H9 (cell line): ENCODE data around the gene SLC48A1. TPM values are rescaled to one million over a fixed set of nuclear protein-coding genes. Genes with fewer than 3 reads are reported as not detected.
A peak's percentile ranks its signal among the peaks of the same experiment; 100 is the strongest.

Source experiments
- DNase-seq: peaks from one replicate; pipeline ENCODE4 v3.0.0-alpha.2; 2017
- H2AFZ ChIP-seq: one replicate; pipeline ENCODE4 v1.6.1; 2013; ENCODE audit warnings: mild to moderate bottlenecking, low read length, control low read depth, moderate library complexity
- H2AK5ac ChIP-seq: 2 replicates; pipeline ENCODE4 v1.6.1; 2013; ENCODE audit warnings: low read length, control low read depth, mixed read lengths; ENCODE audit not compliant: insufficient read length
- H2BK120ac ChIP-seq: one replicate; pipeline ENCODE4 v1.6.1; 2013; ENCODE audit warnings: low read depth, mild to moderate bottlenecking, low read length, control low read depth, inconsistent platforms; ENCODE audit not compliant: poor library complexity, severe bottlenecking
- H2BK12ac ChIP-seq: 2 replicates; pipeline ENCODE4 v1.6.1; 2013; ENCODE audit warnings: low read length, control low read depth, mixed read lengths, low read depth; ENCODE audit not compliant: insufficient read length
- H2BK15ac ChIP-seq: 2 replicates; pipeline ENCODE4 v1.6.1; 2013; ENCODE audit warnings: low read depth, low read length, control low read depth
- H2BK20ac ChIP-seq: one replicate; pipeline ENCODE4 v1.6.1; 2013; ENCODE audit warnings: low read depth, mild to moderate bottlenecking, low read length, control low read depth, inconsistent platforms; ENCODE audit not compliant: poor library complexity, severe bottlenecking
- H2BK5ac ChIP-seq: 2 replicates; pipeline ENCODE4 v1.6.1; 2013; ENCODE audit warnings: low read length, control low read depth, mixed read lengths; ENCODE audit not compliant: insufficient read length
- H3K14ac ChIP-seq: 2 replicates; pipeline ENCODE4 v1.6.1; 2013; ENCODE audit warnings: low read length, control low read depth; ENCODE audit not compliant: insufficient read depth
- H3K18ac ChIP-seq: 2 replicates; pipeline ENCODE4 v1.6.1; 2013; ENCODE audit warnings: low read depth, mild to moderate bottlenecking, mixed read lengths, low read length, control low read depth; ENCODE audit not compliant: insufficient read length
- H3K23ac ChIP-seq: 2 replicates; pipeline ENCODE4 v1.6.1; 2013; ENCODE audit warnings: low read length, control low read depth, mixed read lengths, low read depth; ENCODE audit not compliant: insufficient read length
- H3K23me2 ChIP-seq: 2 replicates; pipeline ENCODE4 v1.6.1; 2013; ENCODE audit warnings: low read depth, mild to moderate bottlenecking, mixed read lengths, low read length, control low read depth; ENCODE audit not compliant: insufficient read length, poor library complexity, severe bottlenecking
- H3K27ac ChIP-seq: 2 replicates; pipeline ENCODE4 v1.5.1; 2013; ENCODE audit warnings: low read length, control low read depth, mixed read lengths, low read depth; ENCODE audit not compliant: insufficient read length
- H3K27me3 ChIP-seq: 2 replicates; pipeline ENCODE4 v1.6.1; 2013; ENCODE audit warnings: low read length, control low read depth, inconsistent platforms; ENCODE audit not compliant: insufficient read depth
- H3K4ac ChIP-seq: 2 replicates; pipeline ENCODE4 v1.6.1; 2013; ENCODE audit warnings: low read depth, mild to moderate bottlenecking, control low read depth, inconsistent platforms, low read length, moderate library complexity
- H3K4me1 ChIP-seq: 2 replicates; pipeline ENCODE4 v1.6.1; 2013; ENCODE audit warnings: low read length, control low read depth, inconsistent platforms; ENCODE audit not compliant: insufficient read depth
- H3K4me2 ChIP-seq: 2 replicates; pipeline ENCODE4 v1.6.1; 2013; ENCODE audit warnings: low read length, control low read depth, mixed read lengths; ENCODE audit not compliant: insufficient read length, insufficient read depth
- H3K56ac ChIP-seq: 2 replicates; pipeline ENCODE4 v1.6.1; 2013; ENCODE audit warnings: low read depth, mild to moderate bottlenecking, mixed read lengths, low read length, control low read depth; ENCODE audit not compliant: insufficient read length
- H3K79me1 ChIP-seq: 2 replicates; pipeline ENCODE4 v1.6.1; 2013; ENCODE audit warnings: low read depth, mild to moderate bottlenecking, moderate library complexity, low read length, control low read depth, inconsistent platforms; ENCODE audit not compliant: insufficient read depth, poor library complexity, severe bottlenecking
- H3K79me2 ChIP-seq: 2 replicates; pipeline ENCODE4 v1.6.1; 2013; ENCODE audit warnings: low read length, control low read depth, inconsistent platforms; ENCODE audit not compliant: insufficient read depth
- H3K9ac ChIP-seq: 2 replicates; pipeline ENCODE4 v1.6.1; 2013; ENCODE audit warnings: low read length, control low read depth, mixed read lengths; ENCODE audit not compliant: insufficient read length; ENCODE audit errors: extremely low read depth
- H3K9me3 ChIP-seq: one replicate; pipeline ENCODE4 v1.6.1; 2013; ENCODE audit warnings: low read depth, low read length, inconsistent platforms; ENCODE audit not compliant: control insufficient read depth
- H3T11ph ChIP-seq: one replicate; pipeline ENCODE4 v1.6.1; 2013; ENCODE audit warnings: mild to moderate bottlenecking, low read length, control low read depth, inconsistent platforms
- H4K20me1 ChIP-seq: one replicate; pipeline ENCODE4 v1.6.1; 2013; ENCODE audit not compliant: control insufficient read depth, insufficient read length, insufficient read depth
- H4K5ac ChIP-seq: 2 replicates; pipeline ENCODE4 v1.6.1; 2013; ENCODE audit warnings: low read depth, mild to moderate bottlenecking, mixed read lengths, low read length, control low read depth; ENCODE audit not compliant: insufficient read length
- H4K8ac ChIP-seq: replicated peaks from 2 replicates; pipeline ENCODE4 v1.6.1; 2013; ENCODE audit warnings: low read length, control low read depth, mixed read lengths, low read depth; ENCODE audit not compliant: insufficient read length
- H4K91ac ChIP-seq: 2 replicates; pipeline ENCODE4 v1.6.1; 2013; ENCODE audit warnings: low read depth, mild to moderate bottlenecking, moderate library complexity, mixed read lengths, low read length, control low read depth; ENCODE audit not compliant: insufficient read length
- H3K27ac Mint-ChIP-seq, 3 experiments: 2 replicates in 2 of 3; 3 replicates in 1 of 3; pipeline ENCODE4 v1.8.0; 2020 to 2021; ENCODE audit warnings: mixed read lengths in 3 of 3, mild to moderate bottlenecking in 1 of 3, moderate library complexity in 1 of 3
- H3K27me3 Mint-ChIP-seq: 2 replicates; pipeline ENCODE4 v1.8.0; 2021; ENCODE audit warnings: low read depth, mild to moderate bottlenecking, moderate library complexity, mixed read lengths
- H3K36me3 Mint-ChIP-seq, 3 experiments: 2 replicates in 2 of 3; 3 replicates in 1 of 3; pipeline ENCODE4 v1.8.0; 2020 to 2021; ENCODE audit warnings: low read depth in 3 of 3, mixed read lengths in 3 of 3; ENCODE audit not compliant: insufficient read depth in 1 of 3
- H3K4me1 Mint-ChIP-seq, 2 experiments: 2 replicates each; pipeline ENCODE4 v1.8.0; 2020; ENCODE audit warnings: mixed read lengths in 2 of 2
- H3K4me3 Mint-ChIP-seq, 2 experiments: 2 replicates in 1 of 2; 3 replicates in 1 of 2; pipeline ENCODE4 v1.8.0; 2020 to 2021; ENCODE audit warnings: mild to moderate bottlenecking in 2 of 2, mixed read lengths in 2 of 2, moderate library complexity in 1 of 2
- H3K9me3 Mint-ChIP-seq, 2 experiments: 2 replicates in 1 of 2; 3 replicates in 1 of 2; pipeline ENCODE4 v1.8.0; 2020; ENCODE audit warnings: mild to moderate bottlenecking in 2 of 2, mixed read lengths in 2 of 2, moderate library complexity in 1 of 2
- WGBS: extraction: QIAGEN DNeasy Blood & Tissue Kit; methylation state at CpG from one replicate; pipeline ENCODE4 v1.1.7; 2013; ENCODE audit warnings: missing lambda C conversion rate, low lambda C conversion rate, mixed read lengths; ENCODE audit not compliant: insufficient read length; ENCODE audit errors: extremely low coverage; 5-methylcytosine and 5-hydroxymethylcytosine counted together
- total RNA-seq: library from RNA; stranded (reverse); gene quantifications from 2 replicates; pipeline ENCODE4 v1.2.1, GENCODE V29; 2021
- TF ChIP-seq, protein P1 (sequence below): fragments of 200-600 bp; sonication (generic); conservative IDR thresholded peaks from 3 replicates; pipeline ENCODE4 v1.8.0; 2021; ENCODE audit warnings: antibody characterized with exemption, mild to moderate bottlenecking

SLC48A1 gene
- total RNA-seq, 1 experiment from 2014 or later = 10.6 TPM

GRCh38 chr12:47734725-47735480, 38.1 kb upstream of the SLC48A1 start:
- no peak overlapping the region for H2BK20ac ChIP-seq
- no peak overlapping the region for H3K27ac ChIP-seq
- Mint-ChIP-seq H3K9me3 (no peaks in the 10 kb centered on the region), H3K4me3 (no peak overlapping the region; a peak in 1 of 5 replicates), H3K27ac (peak overlapping the region; percentile 57 to 88 (median 63); a peak in 5 of 7 replicates), H3K27me3 (peaks cover 6% of the 10 kb centered on the region), H3K36me3 (no peaks in the 10 kb centered on the region), H3K4me1 (peaks cover 18 to 27% of the 10 kb centered on the region in 2 experiments)
- no peaks in the 10 kb centered on the region for H4K20me1 ChIP-seq
- H2AFZ ChIP-seq = no peak overlapping the region
- H3K4me1 ChIP-seq = peaks cover 3% of the 10 kb centered on the region; the same call in 1 of the 2 replicates
- TF ChIP-seq, protein P1, sequence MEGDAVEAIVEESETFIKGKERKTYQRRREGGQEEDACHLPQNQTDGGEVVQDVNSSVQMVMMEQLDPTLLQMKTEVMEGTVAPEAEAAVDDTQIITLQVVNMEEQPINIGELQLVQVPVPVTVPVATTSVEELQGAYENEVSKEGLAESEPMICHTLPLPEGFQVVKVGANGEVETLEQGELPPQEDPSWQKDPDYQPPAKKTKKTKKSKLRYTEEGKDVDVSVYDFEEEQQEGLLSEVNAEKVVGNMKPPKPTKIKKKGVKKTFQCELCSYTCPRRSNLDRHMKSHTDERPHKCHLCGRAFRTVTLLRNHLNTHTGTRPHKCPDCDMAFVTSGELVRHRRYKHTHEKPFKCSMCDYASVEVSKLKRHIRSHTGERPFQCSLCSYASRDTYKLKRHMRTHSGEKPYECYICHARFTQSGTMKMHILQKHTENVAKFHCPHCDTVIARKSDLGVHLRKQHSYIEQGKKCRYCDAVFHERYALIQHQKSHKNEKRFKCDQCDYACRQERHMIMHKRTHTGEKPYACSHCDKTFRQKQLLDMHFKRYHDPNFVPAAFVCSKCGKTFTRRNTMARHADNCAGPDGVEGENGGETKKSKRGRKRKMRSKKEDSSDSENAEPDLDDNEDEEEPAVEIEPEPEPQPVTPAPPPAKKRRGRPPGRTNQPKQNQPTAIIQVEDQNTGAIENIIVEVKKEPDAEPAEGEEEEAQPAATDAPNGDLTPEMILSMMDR = no peak
- H2BK15ac ChIP-seq = no peak overlapping the region
- H2BK120ac ChIP-seq = no peak overlapping the region
- H3K4ac ChIP-seq = no peak overlapping the region
- no peak overlapping the region for H4K8ac ChIP-seq
- no peak overlapping the region for H2AK5ac ChIP-seq
- H3K56ac ChIP-seq = no peak overlapping the region
- no peaks in the 10 kb centered on the region for H3K23me2 ChIP-seq
- no peak overlapping the region for H4K91ac ChIP-seq
- peak overlapping the region; percentile 51 for H3K14ac ChIP-seq
- no peaks in the 10 kb centered on the region for H3K79me2 ChIP-seq
- H3K18ac ChIP-seq = peak overlapping the region; percentile 25
- no CpG with 5 or more reads among the region's 12 CpGs for WGBS
- H3T11ph ChIP-seq = no peak overlapping the region
- no peaks in the 10 kb centered on the region for H3K9me3 ChIP-seq
- H2BK12ac ChIP-seq = no peak overlapping the region
- no peak overlapping the region for H3K4me2 ChIP-seq
- H3K9ac ChIP-seq = no peak overlapping the region
- H3K23ac ChIP-seq = no peak overlapping the region
- no peak overlapping the region for H4K5ac ChIP-seq
- DNase-seq = peak; percentile 66
- H2BK5ac ChIP-seq = no peak overlapping the region
- H3K27me3 ChIP-seq = no peaks in the 10 kb centered on the region
- H3K79me1 ChIP-seq = no peaks in the 10 kb centered on the region
